ENCODE results near the gene PTGDR.
A peak's percentile ranks its signal among the peaks of the same experiment; 100 is the strongest.

Gene PTGDR

DNA sequence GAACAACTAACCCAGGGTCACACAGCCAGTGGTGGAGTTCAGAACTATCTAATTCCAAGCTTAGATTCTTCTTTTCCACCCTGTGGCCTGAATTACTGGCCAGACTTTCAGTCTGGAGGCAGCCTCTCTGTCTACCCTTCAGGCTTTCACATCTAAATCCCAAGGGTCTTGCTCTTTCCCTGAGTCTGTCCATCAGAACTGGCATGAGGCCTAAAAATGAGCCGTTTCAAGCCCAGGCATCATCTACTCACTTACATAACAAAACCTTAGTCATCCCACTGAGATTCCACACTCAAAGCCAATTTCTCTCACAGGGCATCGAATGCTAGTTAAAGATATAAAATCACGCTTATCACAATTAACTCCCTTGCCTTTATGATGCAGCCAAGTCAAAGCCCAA is 1.3 kb upstream of the PTGDR start:
- DNase-seq, result no peak

DNA sequence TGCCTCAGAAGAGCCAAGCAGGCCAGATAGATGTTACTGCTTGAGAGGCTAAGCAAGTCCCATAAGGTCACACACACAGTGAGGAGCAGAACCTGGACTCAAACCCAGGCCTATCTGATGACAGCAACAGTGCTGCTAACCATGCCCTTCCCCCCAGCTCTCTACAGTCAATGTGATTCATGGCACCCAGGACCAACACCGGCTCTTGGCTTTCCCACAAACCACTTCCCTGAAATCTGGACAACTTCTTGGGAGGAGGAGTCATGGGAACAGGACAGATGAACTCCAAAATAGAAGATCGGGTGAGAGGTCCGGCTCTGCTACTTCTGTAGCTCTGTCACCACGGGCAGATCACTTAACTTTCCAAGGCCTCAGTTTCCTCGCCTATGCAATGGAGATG is 716 bp upstream of the PTGDR start:
- DNase-seq, result no peak

- no peak for DNase-seq
Measured at GRCh38 chr14:52268279-52269061, 972 bp downstream of the PTGDR start.

GRCh38 chr14:52269100-52269499 is 1.6 kb downstream of the PTGDR start:
- DNase-seq, result no peak

DNA sequence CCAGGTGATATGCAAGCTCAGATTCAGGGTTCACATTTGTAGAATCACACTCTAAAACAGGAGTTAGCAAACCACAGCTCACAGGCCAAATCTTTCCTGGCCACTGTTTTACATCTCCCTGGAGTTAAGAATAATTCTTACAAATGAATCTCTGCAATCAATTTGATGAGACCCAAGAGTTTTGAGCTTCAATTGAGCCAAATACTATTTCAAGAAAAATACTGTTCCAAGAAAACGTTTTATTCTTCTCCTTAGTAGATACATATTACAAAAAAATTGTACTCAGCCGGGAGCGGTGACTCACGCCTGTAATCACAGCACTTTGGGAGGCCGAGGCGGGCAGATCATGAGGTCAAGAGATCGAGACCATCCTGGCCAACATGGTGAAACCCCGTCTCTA is 2.5 kb downstream of the PTGDR start:
- no peak for DNase-seq

GRCh38 chr14:52271538-52271937 is 4.0 kb downstream of the PTGDR start:
- DNase-seq, result no peak

DNA sequence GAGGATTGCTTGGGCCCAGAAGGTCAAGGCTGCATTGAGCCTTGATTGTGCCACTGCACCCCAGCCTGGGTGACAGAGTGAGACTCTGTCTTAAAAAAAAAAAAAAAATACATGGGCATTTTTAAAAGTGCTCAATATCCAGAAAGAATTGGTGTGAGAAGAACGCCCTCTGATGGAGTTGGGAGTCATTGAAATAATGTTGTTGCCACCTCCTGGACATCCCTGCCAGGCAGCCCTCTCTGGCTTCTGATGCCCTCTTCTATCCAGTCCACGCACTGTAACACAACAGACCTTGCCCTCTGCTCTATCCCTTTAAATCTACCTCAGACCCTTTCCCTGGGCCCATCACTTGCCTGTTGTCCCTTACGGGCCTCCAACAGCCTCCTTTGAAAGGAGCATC is 4.9 kb downstream of the PTGDR start:
- peak; percentile 42 for DNase-seq

DNA sequence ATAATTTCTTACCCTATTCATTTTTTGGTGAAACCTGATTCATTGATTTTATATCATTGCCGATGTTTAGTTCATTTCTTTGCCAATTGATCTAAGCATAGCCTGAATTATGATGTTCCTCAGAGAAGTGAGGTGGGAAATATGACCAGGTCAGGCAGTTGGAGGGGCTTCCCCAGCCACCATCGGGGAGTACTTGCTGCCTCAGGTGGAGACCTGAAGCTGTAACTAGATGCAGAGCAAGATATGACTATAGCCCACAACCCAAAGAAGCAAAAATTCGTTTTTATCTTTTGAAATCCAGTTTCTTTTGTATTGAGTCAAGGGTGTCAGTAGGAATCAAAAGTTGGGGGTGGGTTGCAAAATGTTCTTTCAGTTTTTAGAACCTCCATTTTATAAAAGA is 7.9 kb downstream of the PTGDR start:
- no peak for DNase-seq

- no peak for DNase-seq
Measured at GRCh38 chr14:52277552-52277951, 10.1 kb downstream of the PTGDR start.

GRCh38 chr14:52279408-52279807 is 11.9 kb downstream of the PTGDR start:
- no peak for DNase-seq

DNA sequence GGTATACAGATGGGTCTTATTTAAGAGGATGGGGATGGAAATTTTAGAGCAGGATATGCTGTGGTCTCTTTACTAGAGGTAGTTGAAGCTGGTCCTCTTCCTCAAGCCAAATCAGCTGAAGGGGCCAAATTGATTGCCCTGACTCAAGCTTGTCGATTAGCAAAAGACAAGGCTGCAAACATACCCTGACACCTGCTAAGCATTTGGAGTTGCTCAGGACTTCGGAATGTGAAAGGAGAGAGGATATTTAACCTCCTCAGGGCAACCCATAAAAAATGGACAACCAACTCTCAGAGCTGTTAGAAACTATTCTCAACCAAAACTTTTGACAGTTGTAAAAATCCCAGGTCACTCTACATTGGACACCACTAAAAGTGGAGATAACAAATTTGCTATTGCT is 15.6 kb downstream of the PTGDR start:
- no peak for DNase-seq

- no peak for DNase-seq
Measured at GRCh38 chr14:52286661-52287649, 19.5 kb downstream of the PTGDR start.

- no peak for DNase-seq
Measured at GRCh38 chr14:52296378-52296777, 28.9 kb downstream of the PTGDR start.

DNA sequence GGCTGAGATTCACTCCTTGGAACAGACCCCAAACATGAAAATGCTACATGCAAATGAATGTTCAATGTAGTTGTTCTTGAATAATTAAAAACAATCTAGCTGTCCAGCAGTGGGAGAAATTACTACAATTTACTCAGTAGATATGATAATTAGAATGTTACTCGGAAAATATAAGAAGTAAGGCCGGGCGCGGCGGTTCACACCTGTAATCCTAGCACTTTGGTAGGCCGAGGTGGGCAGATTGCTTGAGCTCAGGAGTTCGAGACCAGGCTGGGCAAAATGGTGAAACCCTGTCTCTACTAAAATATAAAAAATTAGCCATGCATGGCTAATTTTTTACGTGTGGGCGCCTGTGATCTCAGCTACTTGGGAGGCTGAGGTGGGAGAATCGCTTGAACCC is 31.3 kb downstream of the PTGDR start:
- DNase-seq, result no peak

DNA sequence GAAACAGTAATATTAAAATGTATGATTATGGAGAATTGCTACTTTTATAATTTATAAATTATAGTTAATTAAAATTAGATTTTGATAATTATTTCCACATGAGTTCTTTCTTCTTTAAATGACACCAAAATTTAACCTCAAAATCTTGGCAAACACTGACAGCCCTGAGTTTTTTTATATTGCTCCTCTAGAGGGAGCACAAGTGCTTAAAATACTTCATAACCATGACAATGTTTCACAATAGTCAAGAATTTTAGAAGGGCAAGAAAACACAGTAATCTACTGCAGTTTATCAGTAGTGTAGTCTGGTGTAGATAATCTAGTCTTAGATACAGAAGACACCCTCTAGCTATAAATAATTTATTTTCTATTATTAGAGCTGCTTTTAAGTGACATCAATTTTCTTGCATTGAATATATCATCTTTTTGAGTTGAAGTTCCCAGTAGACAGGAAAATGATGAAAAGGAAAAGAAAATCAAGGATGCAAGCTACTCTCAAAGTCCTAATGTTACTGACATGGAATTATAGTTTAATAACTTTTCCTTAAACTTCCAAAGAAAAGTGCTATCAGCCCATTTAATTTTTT is 32.3 kb downstream of the PTGDR start:
- DNase-seq, result peak; percentile 61

DNA sequence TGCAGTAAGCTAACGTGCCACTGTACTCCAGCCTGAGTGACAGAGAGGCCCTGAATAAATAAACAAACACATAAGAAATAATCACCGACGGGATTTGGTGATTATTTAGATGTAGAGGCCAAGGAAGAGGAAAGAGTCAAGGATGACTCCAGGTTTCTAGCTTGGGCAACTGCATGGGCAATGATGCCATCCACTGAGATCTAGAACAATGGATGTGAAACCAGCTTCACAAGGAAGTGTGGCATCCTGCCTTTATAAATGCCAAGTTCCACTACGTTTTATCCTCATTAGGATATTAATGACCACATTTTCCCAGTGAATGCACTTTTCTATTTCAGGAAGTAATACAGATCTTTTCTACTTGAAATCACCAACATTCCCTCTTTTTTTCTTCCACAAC is 35.7 kb downstream of the PTGDR start:
- DNase-seq, result no peak

- no peak for DNase-seq
Measured at GRCh38 chr14:52304248-52304904, 36.9 kb downstream of the PTGDR start.

GRCh38 chr14:52305014-52305413 is 37.5 kb downstream of the PTGDR start:
- DNase-seq, result no peak

- DNase-seq, result no peak
Measured at GRCh38 chr14:52307376-52307775, 39.9 kb downstream of the PTGDR start.

DNA sequence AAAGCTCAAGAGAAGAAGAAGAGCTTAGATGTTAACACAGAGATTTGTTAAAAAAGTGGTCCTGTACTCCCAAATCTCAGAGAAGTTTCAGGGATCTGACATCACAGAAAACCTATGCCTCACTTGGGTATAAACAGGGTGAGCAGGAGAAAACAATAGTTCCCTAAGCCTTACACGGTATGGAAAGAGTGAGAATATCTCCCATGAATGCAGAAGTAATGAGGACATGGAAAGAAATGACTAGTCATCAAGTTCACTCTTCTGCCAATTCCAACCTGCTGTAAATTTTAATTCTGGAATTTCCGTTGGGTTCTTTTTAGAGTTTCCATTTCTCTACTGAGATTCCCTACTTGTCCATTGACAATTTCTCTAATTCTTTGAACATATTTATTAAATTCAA is 40.4 kb downstream of the PTGDR start:
- DNase-seq, result no peak

- no peak for DNase-seq
Measured at GRCh38 chr14:52310541-52310940, 43.0 kb downstream of the PTGDR start.

DNA sequence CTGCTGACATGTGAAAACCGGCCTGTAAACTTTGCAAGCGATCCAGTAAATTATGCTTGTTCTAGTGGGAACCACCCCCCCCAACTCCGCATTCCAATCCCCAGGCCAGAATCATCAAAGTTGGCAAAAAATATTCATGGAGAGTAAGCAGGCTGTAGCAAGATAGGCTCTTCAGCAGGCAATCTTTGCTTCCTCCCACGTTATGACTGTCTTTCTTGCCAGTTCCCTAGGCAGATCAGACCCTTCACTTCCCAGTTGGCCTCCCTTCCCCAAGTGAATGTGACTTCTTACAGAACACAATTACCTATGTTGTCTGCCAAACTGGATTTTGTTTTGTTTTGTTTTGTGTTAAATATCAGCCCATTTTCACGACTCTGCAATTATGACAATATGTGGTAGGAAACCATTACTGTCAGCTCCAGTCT is 45.4 kb downstream of the PTGDR start:
- DNase-seq, result no peak

DNA sequence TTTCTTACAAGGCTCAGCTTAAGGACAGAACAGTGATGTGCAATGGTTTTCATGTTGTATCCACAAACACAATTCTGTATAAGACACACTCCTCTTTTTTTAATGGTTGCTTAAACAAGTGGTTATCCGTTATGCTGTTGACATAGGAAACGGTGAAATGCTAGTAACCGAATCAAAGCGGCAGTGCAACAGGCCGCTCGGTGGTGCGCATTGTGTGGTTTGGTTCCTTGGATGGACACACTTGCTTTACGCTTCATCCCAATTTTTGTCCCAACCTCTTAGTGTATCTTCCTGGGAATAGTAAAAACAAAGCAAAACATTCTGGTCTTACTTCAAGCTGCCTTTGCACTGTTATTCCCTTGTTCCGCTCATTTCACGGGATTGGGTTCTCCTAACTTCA is 46.0 kb downstream of the PTGDR start:
- DNase-seq, result no peak
